ENCODE measurements around the gene PCSK6. TPM values are rescaled to one million over a fixed set of nuclear protein-coding genes. Genes with fewer than 3 reads are reported as not detected.

Gene PCSK6
- total and polyA plus RNA-seq, 2 of the 8 experiments (the other 6 are each of a cell fraction or from before 2014, with no cell fraction given) = 1.9 to 4.0 TPM

DNA sequence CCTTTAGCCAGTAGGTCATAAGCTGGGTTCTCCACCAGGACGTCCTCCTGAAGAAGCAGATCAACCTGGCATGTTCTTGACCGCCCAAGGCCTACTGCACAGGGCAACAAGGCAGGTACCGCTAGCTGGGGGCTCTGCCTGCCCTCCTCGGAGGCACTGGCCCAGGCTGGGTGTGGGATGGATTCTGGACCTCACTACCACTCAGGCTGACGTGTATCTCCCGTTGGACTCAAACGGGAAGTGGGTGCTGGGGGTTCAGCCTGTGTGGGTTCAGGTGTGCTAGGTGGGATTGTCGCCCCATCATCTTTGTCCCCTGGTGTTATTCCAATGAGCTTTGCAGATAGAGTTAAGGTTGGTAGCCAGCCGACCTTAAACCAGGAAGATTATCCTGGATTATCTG, 99.4 kb downstream of the PCSK6 start:
- Histone ChIP-seq H3K4me2 (ENCODE audit: insufficient read depth in 1 of 2, low read depth in 2 of 2, low read length in 2 of 2) (no peak overlapping the region), H3K9ac (replicated peaks in 1 of 4; ENCODE audit: extremely low read depth in 1 of 4, low read depth in 3 of 4, low read length in 3 of 4) (no peak overlapping the region), H3K4me1 (replicated peaks in 1 of 4; ENCODE audit: control insufficient read depth in 3 of 4, insufficient read depth in 4 of 4, low read length in 3 of 4) (no peaks in the 10 kb centered on the region; a peak in 2 of 7 replicates), H2BK20ac (ENCODE audit: low read length) (no peak overlapping the region), H3K14ac (ENCODE audit: insufficient read length) (no peak overlapping the region), H3K27ac (ENCODE audit: low read depth, low read length) (no peak overlapping the region), H4K8ac (ENCODE audit: extremely low read depth, insufficient read depth, low read length) (no peak overlapping the region), H3K4ac (replicated peaks; ENCODE audit: insufficient read length, low read depth, low read length) (no peak overlapping the region), H3K4me3 (ENCODE audit: extremely low read depth in 1 of 4, insufficient read depth in 2 of 4, low read depth in 3 of 4, low read length in 4 of 4) (no peak overlapping the region), H4K5ac (ENCODE audit: insufficient read length, low read depth, low read length) (no peak overlapping the region), H2BK120ac (replicated peaks; ENCODE audit: low read depth, low read length) (no peak overlapping the region), H3K23me2 (ENCODE audit: low read depth, low read length) (no peaks in the 10 kb centered on the region), H2AK5ac (ENCODE audit: low read depth, low read length) (no peak overlapping the region), H2BK5ac (ENCODE audit: low read depth, low read length) (no peak overlapping the region), H2BK12ac (ENCODE audit: low read depth, low read length) (no peak overlapping the region), H3K56ac (replicated peaks; ENCODE audit: insufficient read length, low read depth, low read length) (no peak overlapping the region), H3K9me3 (ENCODE audit: insufficient read depth in 2 of 2, low read depth in 1 of 2, low read length in 1 of 2) (no peaks in the 10 kb centered on the region), H3K23ac (ENCODE audit: insufficient read length) (no peak overlapping the region), H3K79me1 (ENCODE audit: low read depth, low read length) (no peaks in the 10 kb centered on the region), H4K91ac (replicated peaks; ENCODE audit: insufficient read length, low read length) (no peak overlapping the region), H4K20me1 (replicated peaks in 1 of 2; ENCODE audit: control insufficient read depth in 1 of 2, insufficient read depth in 2 of 2, low read length in 2 of 2) (no peaks in the 10 kb centered on the region), H3K79me2 (ENCODE audit: control insufficient read depth in 1 of 2, insufficient read depth in 2 of 2, low read length in 2 of 2) (no peaks in the 10 kb centered on the region), H3K36me3 (ENCODE audit: control insufficient read depth in 2 of 4, insufficient read depth in 4 of 4, low read length in 3 of 4) (no peaks in the 10 kb centered on the region), H2BK15ac (ENCODE audit: low read length) (no peak overlapping the region), H3K18ac (ENCODE audit: extremely low read depth, low read length) (no peak overlapping the region), H3K27me3 (replicated peaks in 1 of 4; ENCODE audit: control insufficient read depth in 3 of 4, extremely low read depth in 1 of 4, insufficient read depth in 3 of 4, low read length in 3 of 4) (no peaks in the 10 kb centered on the region), H2AFZ (ENCODE audit: low read length) (no peak overlapping the region)
- no peak for FAIRE-seq
- CTCF ChIA-PET (ENCODE audit: partially characterized antibody) = interaction anchor here (0.8 to 1.4 kb wide), 3 partner anchors 12 to 69 kb away, joined by 3 read pairs; no protein-coding TSS in a partner anchor
- POLR2A ChIA-PET (ENCODE audit: partially characterized antibody) = no interaction called here
- no peak for DNase-seq (ENCODE audit: low read depth in 1 of 2, low spot score in 2 of 2)
- WGBS, 2 experiments (ENCODE audit: extremely low coverage in 1 of 2, insufficient coverage in 1 of 2, insufficient read length in 1 of 2, insufficient replicate concordance in 2 of 2, low coverage in 1 of 2, low lambda C conversion rate in 2 of 2, missing lambda C conversion rate in 1 of 2) = 77% methylated on average over 9 of the region's 9 CpGs; no CpG with 5 or more reads in 1 of the 2 experiments
- TF ChIP-seq TBP (IDR thresholded peaks at IDR 0.05; ENCODE audit: low read depth, low read length) = no peak
- TF ChIP-seq PHF8 (conservative IDR thresholded peaks at IDR 0.05; ENCODE audit: low read depth, low read length) = no peak
- TF ChIP-seq NANOG (IDR thresholded peaks at IDR 0.05; ENCODE audit: insufficient read depth, low read depth, low read length, poor library complexity, severe bottlenecking) = no peak
- TF ChIP-seq CTBP2 (IDR thresholded peaks at IDR 0.05; ENCODE audit: borderline replicate concordance, insufficient read depth, insufficient read length, low read length) = no peak
- TF ChIP-seq, protein P1, sequence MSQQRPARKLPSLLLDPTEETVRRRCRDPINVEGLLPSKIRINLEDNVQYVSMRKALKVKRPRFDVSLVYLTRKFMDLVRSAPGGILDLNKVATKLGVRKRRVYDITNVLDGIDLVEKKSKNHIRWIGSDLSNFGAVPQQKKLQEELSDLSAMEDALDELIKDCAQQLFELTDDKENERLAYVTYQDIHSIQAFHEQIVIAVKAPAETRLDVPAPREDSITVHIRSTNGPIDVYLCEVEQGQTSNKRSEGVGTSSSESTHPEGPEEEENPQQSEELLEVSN (IDR thresholded peaks at IDR 0.05) = no peak
- TF ChIP-seq, protein P2, sequence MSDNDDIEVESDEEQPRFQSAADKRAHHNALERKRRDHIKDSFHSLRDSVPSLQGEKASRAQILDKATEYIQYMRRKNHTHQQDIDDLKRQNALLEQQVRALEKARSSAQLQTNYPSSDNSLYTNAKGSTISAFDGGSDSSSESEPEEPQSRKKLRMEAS (IDR thresholded peaks at IDR 0.05) = no peak
- no peak for TF ChIP-seq SRF (IDR thresholded peaks at IDR 0.05; ENCODE audit: low read depth, low read length)
- TF ChIP-seq HDAC2 (IDR thresholded peaks at IDR 0.05; ENCODE audit: borderline replicate concordance in 1 of 2, low read depth in 2 of 2, low read length in 2 of 2) = no peak
- no peak for TF ChIP-seq TCF12 (IDR thresholded peaks at IDR 0.05; ENCODE audit: low read depth, low read length)

Data from H1 (cell line).